Thyroid gland (tissue), 4 donors: ENCODE data around the gene NDUFS3.

Experiments used
- POLR2A ChIP-seq, 2 donors: fragments of 450-650 bp; IDR thresholded peaks; one replicate each; pipeline ENCODE4 v1.6.1; 2017; ENCODE audit warnings: antibody characterized with exemption in 2 of 2, mild to moderate bottlenecking in 2 of 2, moderate library complexity in 1 of 2
- TF ChIP-seq, protein P1 (sequence below), 6 experiments: fragments of 200-600 bp in 3 of 6; fragments of 450-650 bp in 3 of 6; sonication (generic) in 3 of 6; IDR thresholded peaks; one replicate each; pipeline ENCODE4 v1.5.1; 2016 to 2019; ENCODE audit warnings: antibody characterized with exemption in 6 of 6, mild to moderate bottlenecking in 2 of 6, inconsistent platforms in 1 of 6, moderate library complexity in 1 of 6

- TF ChIP-seq, protein P1, sequence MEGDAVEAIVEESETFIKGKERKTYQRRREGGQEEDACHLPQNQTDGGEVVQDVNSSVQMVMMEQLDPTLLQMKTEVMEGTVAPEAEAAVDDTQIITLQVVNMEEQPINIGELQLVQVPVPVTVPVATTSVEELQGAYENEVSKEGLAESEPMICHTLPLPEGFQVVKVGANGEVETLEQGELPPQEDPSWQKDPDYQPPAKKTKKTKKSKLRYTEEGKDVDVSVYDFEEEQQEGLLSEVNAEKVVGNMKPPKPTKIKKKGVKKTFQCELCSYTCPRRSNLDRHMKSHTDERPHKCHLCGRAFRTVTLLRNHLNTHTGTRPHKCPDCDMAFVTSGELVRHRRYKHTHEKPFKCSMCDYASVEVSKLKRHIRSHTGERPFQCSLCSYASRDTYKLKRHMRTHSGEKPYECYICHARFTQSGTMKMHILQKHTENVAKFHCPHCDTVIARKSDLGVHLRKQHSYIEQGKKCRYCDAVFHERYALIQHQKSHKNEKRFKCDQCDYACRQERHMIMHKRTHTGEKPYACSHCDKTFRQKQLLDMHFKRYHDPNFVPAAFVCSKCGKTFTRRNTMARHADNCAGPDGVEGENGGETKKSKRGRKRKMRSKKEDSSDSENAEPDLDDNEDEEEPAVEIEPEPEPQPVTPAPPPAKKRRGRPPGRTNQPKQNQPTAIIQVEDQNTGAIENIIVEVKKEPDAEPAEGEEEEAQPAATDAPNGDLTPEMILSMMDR (IDR thresholded peaks at IDR 0.05) = no peak
- TF ChIP-seq POLR2A (IDR thresholded peaks at IDR 0.05) = no peak
These were observed 5.0 kb downstream of the NDUFS3 start for GRCh38 chr11:47583844-47584243.
